Mucosa of gallbladder (tissue), 1 donor: ENCODE data around the gene IL9. TPM values are rescaled to one million over a fixed set of nuclear protein-coding genes. Genes with fewer than 3 reads are reported as not detected.

Experiments
- DNase-seq: peaks from one replicate; pipeline ENCODE4 v3.0.0-alpha.2; 2020; ENCODE audit warnings: low spot score
- total RNA-seq: library from RNA; stranded (reverse); gene quantifications from one replicate; pipeline ENCODE4 v1.2.1, GENCODE V29; 2021
- donor health status: DM: no; HTN: no; CAD: no.

IL9 gene
- total RNA-seq, 1 donor from 2014 or later: not detected

- DNase-seq: no peak
Measured at GRCh38 chr5:135891268-135891667, 4.4 kb downstream of the IL9 start.

GRCh38 chr5:135890867-135891266 lies 4.8 kb downstream of the IL9 start:
- DNase-seq: no peak

- DNase-seq: no peak
Measured at GRCh38 chr5:135890296-135890695, 5.3 kb downstream of the IL9 start.

GRCh38 chr5:135887881-135888614 lies 7.6 kb downstream of the IL9 start:
- no peak for DNase-seq

GRCh38 chr5:135887447-135887864 lies 8.2 kb downstream of the IL9 start:
- DNase-seq: peak; percentile 62

- no peak for DNase-seq
Measured at GRCh38 chr5:135886136-135886535, 9.5 kb downstream of the IL9 start.

- no peak for DNase-seq
Measured at GRCh38 chr5:135885031-135885430, 10.6 kb downstream of the IL9 start.

- no peak for DNase-seq
Measured at GRCh38 chr5:135883441-135883840, 12.2 kb downstream of the IL9 start.

- DNase-seq: no peak
Measured at GRCh38 chr5:135883026-135883425, 12.6 kb downstream of the IL9 start.

GRCh38 chr5:135881819-135882218 lies 13.8 kb downstream of the IL9 start:
- DNase-seq: no peak

- no peak for DNase-seq
Measured at GRCh38 chr5:135881244-135881643, 14.4 kb downstream of the IL9 start.

GRCh38 chr5:135880801-135881200 lies 14.8 kb downstream of the IL9 start:
- DNase-seq: no peak

GRCh38 chr5:135880278-135880677 lies 15.4 kb downstream of the IL9 start:
- no peak for DNase-seq

- no peak for DNase-seq
Measured at GRCh38 chr5:135879591-135879990, 16.1 kb downstream of the IL9 start.

GRCh38 chr5:135878156-135878620 lies 17.5 kb downstream of the IL9 start:
- no peak for DNase-seq

GRCh38 chr5:135877570-135878155 lies 18.0 kb downstream of the IL9 start:
- no peak for DNase-seq

GRCh38 chr5:135876146-135876545 lies 19.5 kb downstream of the IL9 start:
- DNase-seq: no peak

- DNase-seq: no peak
Measured at GRCh38 chr5:135875567-135875966, 20.1 kb downstream of the IL9 start.

GRCh38 chr5:135874461-135874860 lies 21.2 kb downstream of the IL9 start:
- DNase-seq: no peak

- no peak for DNase-seq
Measured at GRCh38 chr5:135873831-135874230, 21.8 kb downstream of the IL9 start.

- no peak for DNase-seq
Measured at GRCh38 chr5:135871268-135871915, 24.2 kb downstream of the IL9 start.

- no peak for DNase-seq
Measured at GRCh38 chr5:135869935-135870334, 25.7 kb downstream of the IL9 start.

GRCh38 chr5:135869276-135869675 lies 26.4 kb downstream of the IL9 start:
- no peak for DNase-seq
